CD14-positive monocyte (primary cell): ENCODE measurements around the gene FOXF2. TPM values are rescaled to one million over a fixed set of nuclear protein-coding genes. Genes with fewer than 3 reads are reported as not detected.

Source experiments
- DNase-seq, 3 donors: peaks; one replicate each; pipeline ENCODE4 v3.0.0-alpha.2; 2011 to 2022
- H2AFZ ChIP-seq: 2 replicates; pipeline ENCODE4 v1.6.0; 2012; ENCODE audit warnings: mild to moderate bottlenecking, low read depth, low read length, inconsistent platforms; ENCODE audit not compliant: insufficient read depth, poor library complexity, severe bottlenecking
- H3K27ac ChIP-seq, 2 donors: 1 replicate in 1 of 2; 2 replicates in 1 of 2; pipeline ENCODE4 v1.5.1; 2012 to 2013; ENCODE audit warnings: low read length in 2 of 2, control low read depth in 1 of 2, inconsistent platforms in 1 of 2, low read depth in 1 of 2, mild to moderate bottlenecking in 1 of 2
- H3K27me3 ChIP-seq, 2 donors: one replicate each; pipeline versions ENCODE4 v1.6.0 to v1.6.1; 2011 to 2013; ENCODE audit warnings: low read length in 2 of 2; ENCODE audit not compliant: control insufficient read depth in 2 of 2, insufficient read depth in 2 of 2
- H3K36me3 ChIP-seq, 2 donors: replicated peaks in 1 of 2; 1 replicate in 1 of 2; 2 replicates in 1 of 2; pipeline versions ENCODE4 v1.5.1 to v1.6.1; 2012 to 2013; ENCODE audit warnings: low read length in 2 of 2, control low read depth in 1 of 2, inconsistent platforms in 1 of 2, mild to moderate bottlenecking in 1 of 2; ENCODE audit not compliant: insufficient read depth in 2 of 2, control insufficient read depth in 1 of 2
- H3K4me1 ChIP-seq, 2 donors: 1 replicate in 1 of 2; 2 replicates in 1 of 2; pipeline versions ENCODE4 v1.5.1 to v1.6.1; 2012 to 2013; ENCODE audit warnings: low read length in 2 of 2, control low read depth in 1 of 2, inconsistent platforms in 1 of 2, mild to moderate bottlenecking in 1 of 2, moderate library complexity in 1 of 2; ENCODE audit not compliant: insufficient read depth in 2 of 2, control insufficient read depth in 1 of 2
- H3K4me2 ChIP-seq: replicated peaks from 2 replicates; pipeline ENCODE3; 2012; ENCODE audit warnings: low read length, moderate library complexity, mild to moderate bottlenecking; ENCODE audit not compliant: poor library complexity, severe bottlenecking; ENCODE audit errors: extremely low read depth
- H3K4me3 ChIP-seq, 3 experiments: fragments of 200-600 bp in 1 of 3; sonication (generic) in 1 of 3; replicated peaks in 1 of 3; 1 replicate in 2 of 3; 2 replicates in 1 of 3; pipeline ENCODE4 v1.5.1; 2011 to 2013; ENCODE audit warnings: low read length in 3 of 3, mild to moderate bottlenecking in 3 of 3, control low read depth in 2 of 3, low read depth in 2 of 3, inconsistent platforms in 1 of 3, moderate library complexity in 1 of 3
- H3K79me2 ChIP-seq: 2 replicates; pipeline ENCODE4 v1.6.0; 2012; ENCODE audit warnings: mild to moderate bottlenecking, control low read depth, inconsistent platforms, low read length, moderate library complexity; ENCODE audit not compliant: insufficient read depth
- H3K9ac ChIP-seq: 2 replicates; pipeline ENCODE4 v1.6.0; 2017; ENCODE audit warnings: low read length, mild to moderate bottlenecking; ENCODE audit not compliant: insufficient read depth, poor library complexity, severe bottlenecking
- H3K9me3 ChIP-seq, 2 donors: replicated peaks in 1 of 2; 1 replicate in 1 of 2; 2 replicates in 1 of 2; pipeline versions ENCODE4 v1.5.1 to v1.6.1; 2012 to 2013; ENCODE audit warnings: low read length in 2 of 2, control low read depth in 1 of 2; ENCODE audit not compliant: control insufficient read depth in 1 of 2, insufficient read depth in 1 of 2
- H4K20me1 ChIP-seq: 2 replicates; pipeline ENCODE4 v1.6.0; 2012; ENCODE audit warnings: mild to moderate bottlenecking, low read length, control low read depth, moderate library complexity; ENCODE audit not compliant: insufficient read depth
- H3K27ac Mint-ChIP-seq, 7 donors: one replicate each; pipeline ENCODE4 v1.8.0; 2020; ENCODE audit warnings: mild to moderate bottlenecking in 7 of 7, mixed read lengths in 7 of 7, moderate library complexity in 6 of 7, inconsistent platforms in 2 of 7
- H3K27me3 Mint-ChIP-seq, 3 donors: one replicate each; pipeline ENCODE4 v1.8.0; 2021 to 2022; ENCODE audit warnings: low read depth in 3 of 3, mild to moderate bottlenecking in 3 of 3, mixed read lengths in 3 of 3, moderate library complexity in 3 of 3, inconsistent platforms in 1 of 3
- H3K36me3 Mint-ChIP-seq, 2 donors: one replicate each; pipeline ENCODE4 v1.8.0; 2020; ENCODE audit warnings: mixed read lengths in 2 of 2, inconsistent platforms in 1 of 2, mild to moderate bottlenecking in 1 of 2
- H3K4me1 Mint-ChIP-seq: one replicate; pipeline ENCODE4 v1.8.0; 2020; ENCODE audit warnings: mild to moderate bottlenecking, mixed read lengths
- H3K4me3 Mint-ChIP-seq, 2 donors: one replicate each; pipeline ENCODE4 v1.8.0; 2020; ENCODE audit warnings: mild to moderate bottlenecking in 2 of 2, mixed read lengths in 2 of 2, moderate library complexity in 1 of 2
- H3K9me3 Mint-ChIP-seq, 7 donors: one replicate each; pipeline ENCODE4 v1.8.0; 2020 to 2022; ENCODE audit warnings: mixed read lengths in 7 of 7, mild to moderate bottlenecking in 6 of 7, moderate library complexity in 6 of 7, inconsistent platforms in 2 of 7
- CTCF ChIP-seq: fragments of 200-600 bp; IDR thresholded peaks from one replicate; pipeline ENCODE4 v1.8.0; 2022; ENCODE audit warnings: antibody characterized with exemption, mild to moderate bottlenecking
- WGBS: methylation state at CpG from one replicate; pipeline ENCODE4 v1.1.5; 2013; ENCODE audit warnings: missing lambda C conversion rate; ENCODE audit not compliant: insufficient coverage; 5-methylcytosine and 5-hydroxymethylcytosine counted together
- intact Hi-C, 2 donors: fragments of 100-400 bp; cut with micrococcal nuclease; formaldehyde crosslinking; loops; one replicate each; pipeline versions ENCODE4 v1.15.0 to v1.15.1; 2023
- polyA plus RNA-seq, 3 donors: library from polyadenylated mRNA; depleted of rRNA in 1 of 3; unstranded in 2 of 3; stranded (reverse) in 1 of 3; fragments of 300-500 nt in 2 of 3; fragments of >200 nt in 1 of 3; fragmentation: Illumina TruSeq in 2 of 3; gene quantifications; 1 replicate in 2 of 3; 2 replicates in 1 of 3; pipeline ENCODE4 v1.2.3, GENCODE V29; 2012 to 2021

FOXF2 gene
- polyA plus RNA-seq, 3 donors: 0.03 TPM; not detected in 2

GRCh38 chr6:1379788-1380147 lies 9.6 kb upstream of the FOXF2 start:
- no peak overlapping the region for H3K27ac ChIP-seq
- no peak for TF ChIP-seq CTCF
- intact Hi-C loops: loop anchor here (2.0 to 5.0 kb wide), 2 partner anchors 117 kb away; no protein-coding TSS in a partner anchor
- H4K20me1 ChIP-seq: no peaks in the 10 kb centered on the region
- no peak overlapping the region for H3K4me2 ChIP-seq
- peaks cover 88 to 97% of the 10 kb centered on the region in 2 donors for H3K27me3 ChIP-seq
- Mint-ChIP-seq H3K27ac (peak overlapping the region in 1 of 7 donors; percentile 57), H3K27me3 (peaks cover 83 to 96% (median 83%) of the 10 kb centered on the region in 3 donors), H3K4me3 (peak overlapping the region in 1 of 2 donors; percentile 81), H3K4me1 (peaks cover 12% of the 10 kb centered on the region), H3K36me3 (no peaks in the 10 kb centered on the region), H3K9me3 (peaks cover 0 to 28% (median 11%) of the 10 kb centered on the region in 7 donors)
- 10% methylated on average over 3 of the region's 6 CpGs for WGBS
- H3K36me3 ChIP-seq: no peaks in the 10 kb centered on the region
- H2AFZ ChIP-seq: no peak overlapping the region
- DNase-seq: no peak
- H3K9me3 ChIP-seq: peaks cover 0 to 32% of the 10 kb centered on the region in 2 donors
- H3K4me3 ChIP-seq: no peak overlapping the region
- no peak overlapping the region for H3K9ac ChIP-seq
- no peaks in the 10 kb centered on the region for H3K79me2 ChIP-seq
- H3K4me1 ChIP-seq: peaks cover 5 to 23% of the 10 kb centered on the region in 2 donors

GRCh38 chr6:1380625-1381427 lies 8.6 kb upstream of the FOXF2 start:
- H3K4me2 ChIP-seq: no peak overlapping the region
- no peaks in the 10 kb centered on the region for H3K36me3 Mint-ChIP-seq
- no peak overlapping the region for H2AFZ ChIP-seq
- H3K4me1 Mint-ChIP-seq: peaks cover 13% of the 10 kb centered on the region
- no peaks in the 10 kb centered on the region for H3K79me2 ChIP-seq
- intact Hi-C loops: loop anchor here (2.0 to 5.0 kb wide), 2 partner anchors 118 to 119 kb away; no protein-coding TSS in a partner anchor
- H3K27me3 ChIP-seq: peaks cover 89 to 97% of the 10 kb centered on the region in 2 donors
- H4K20me1 ChIP-seq: no peaks in the 10 kb centered on the region
- 8% methylated on average over 2 of the region's 20 CpGs for WGBS
- H3K27me3 Mint-ChIP-seq: peaks cover 87 to 100% (median 88%) of the 10 kb centered on the region in 3 donors
- no peak for TF ChIP-seq CTCF
- H3K4me3 ChIP-seq: no peak overlapping the region
- no peaks in the 10 kb centered on the region for H3K36me3 ChIP-seq
- H3K4me3 Mint-ChIP-seq: peak overlapping the region in 1 of 2 donors; percentile 81
- no peak overlapping the region for H3K27ac Mint-ChIP-seq
- peaks cover 5 to 23% of the 10 kb centered on the region in 2 donors for H3K4me1 ChIP-seq
- H3K27ac ChIP-seq: no peak overlapping the region
- no peak overlapping the region for H3K9ac ChIP-seq
- peaks cover 0 to 33% (median 15%) of the 10 kb centered on the region in 7 donors for H3K9me3 Mint-ChIP-seq
- peaks cover 0 to 38% of the 10 kb centered on the region in 2 donors for H3K9me3 ChIP-seq
- DNase-seq: no peak
